Aorta (tissue), 5 donors: ENCODE data around the gene PCBP3. TPM values are rescaled to one million over a fixed set of nuclear protein-coding genes. Genes with fewer than 3 reads are reported as not detected.
"Not testable (repeated sequence)": the region's sequence is repeated elsewhere in the genome, so short reads cannot be mapped to it uniquely, and the experiment has no call there.

Experiments
- ATAC-seq: fragments of 200-7000 bp; cut with Tn5 transposase; one replicate; pipeline ENCODE4 v1.9.1; 2022; ENCODE audit warnings: moderate library complexity; ENCODE audit not compliant: low FRiP score
- DNase-seq, 2 donors: peaks; one replicate each; pipeline ENCODE4 v3.0.0-alpha.2; 2020
- H3K27ac ChIP-seq, 2 donors: one replicate each; pipeline ENCODE4 v1.5.1; 2013; ENCODE audit warnings: low read length in 2 of 2, mild to moderate bottlenecking in 2 of 2, moderate library complexity in 2 of 2, control low read depth in 1 of 2, inconsistent platforms in 1 of 2, low read depth in 1 of 2
- H3K27me3 ChIP-seq, 2 donors: one replicate each; pipeline ENCODE4 v1.6.1; 2013; ENCODE audit warnings: control low read depth in 1 of 2, low read length in 1 of 2, mild to moderate bottlenecking in 1 of 2, moderate library complexity in 1 of 2; ENCODE audit not compliant: insufficient read depth in 2 of 2, control insufficient read depth in 1 of 2
- H3K36me3 ChIP-seq, 2 donors: one replicate each; pipeline ENCODE4 v1.6.1; 2013; ENCODE audit warnings: control low read depth in 1 of 2, low read length in 1 of 2, mild to moderate bottlenecking in 1 of 2; ENCODE audit not compliant: insufficient read depth in 2 of 2, control insufficient read depth in 1 of 2
- H3K4me1 ChIP-seq, 2 donors: one replicate each; pipeline ENCODE4 v1.6.1; 2013; ENCODE audit warnings: low read length in 2 of 2, control low read depth in 1 of 2, mild to moderate bottlenecking in 1 of 2, moderate library complexity in 1 of 2; ENCODE audit not compliant: insufficient read depth in 2 of 2, control insufficient read depth in 1 of 2
- H3K4me3 ChIP-seq, 2 donors: one replicate each; pipeline ENCODE4 v1.5.1; 2013; ENCODE audit warnings: low read length in 2 of 2, control low read depth in 1 of 2, mild to moderate bottlenecking in 1 of 2
- H3K9me3 ChIP-seq: one replicate; pipeline ENCODE4 v1.6.1; 2013; ENCODE audit warnings: mild to moderate bottlenecking, low read length; ENCODE audit not compliant: control insufficient read depth
- WGBS, 2 donors: extraction: QIAGEN DNeasy Blood & Tissue Kit; methylation state at CpG; one replicate each; pipeline ENCODE4 v1.1.7; 2013; 5-methylcytosine and 5-hydroxymethylcytosine counted together
- intact Hi-C, 2 donors: fragments of 100-400 bp; cut with DNase I; formaldehyde crosslinking; loops; one replicate each; pipeline versions ENCODE4 v1.14.2 to v1.15.0; 2022
- polyA plus RNA-seq, 2 donors: library from polyadenylated mRNA; stranded (reverse); fragments of 200-250 nt; gene quantifications; one replicate each; pipeline ENCODE4 v1.2.3, GENCODE V29; 2013
- total RNA-seq, 2 donors: library from RNA; stranded (reverse); fragmentation: NEBNext Ultra II Directional; extraction: Animal tissue kit (Norgen Biotek cat#: 25700); gene quantifications; one replicate each; pipeline ENCODE4 v1.2.1, GENCODE V29; 2021
- donor health status: healthy with polysubstance abuse.
- donor health status: Bipolar disorder and iron deficiency.
- donor health status: DM: no; HTN: no; CAD: no.
- donor health status: DM: no; HTN: no; CAD: no.
- donor health status: DM: yes; HTN: yes; CAD: no.

Gene PCBP3
- total and polyA plus RNA-seq, 4 donors, result 3.6 to 15.0 (median 7.0) TPM; not detected in 1

DNA sequence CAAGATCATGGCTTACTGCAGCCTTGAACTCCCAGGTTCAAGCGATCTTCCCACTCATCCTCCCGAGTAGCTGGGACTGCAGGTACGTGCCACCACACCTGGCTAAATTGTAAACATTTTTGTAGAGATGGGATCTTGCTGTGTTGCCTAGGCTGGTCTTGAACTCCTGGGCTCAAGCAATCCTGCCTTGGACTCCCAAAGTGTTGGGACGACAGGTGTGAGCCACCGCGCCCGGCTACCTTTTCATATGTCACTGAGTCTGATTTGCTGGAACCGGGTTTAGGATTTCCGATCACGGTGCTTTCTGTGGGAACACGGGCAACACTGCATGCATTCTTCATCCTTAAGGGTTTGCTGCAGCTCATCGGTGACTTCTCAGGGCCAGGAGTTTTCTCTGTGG is 32.2 kb upstream of the PCBP3 start:
- no peak for ATAC-seq
- H3K27ac ChIP-seq, result no peak overlapping the region
- DNase-seq, result peak in 1 of 2 donors; percentile 55
- H3K27me3 ChIP-seq, result no peaks in the 10 kb centered on the region
- no peak overlapping the region for H3K4me3 ChIP-seq
- no peaks in the 10 kb centered on the region for H3K36me3 ChIP-seq
- intact Hi-C loops, result no loop called here
- H3K4me1 ChIP-seq, result no peaks in the 10 kb centered on the region
- WGBS, 2 donors, result 89 to 90% methylated on average over 12 of the region's 12 CpGs
- H3K9me3 ChIP-seq, result no peaks in the 10 kb centered on the region

- H3K4me3 ChIP-seq, result no peak overlapping the region
- no peaks in the 10 kb centered on the region for H3K9me3 ChIP-seq
- ATAC-seq, result no peak
- no peak overlapping the region for H3K27ac ChIP-seq
- 70 to 73% methylated on average over 24 to 25 of the region's 25 CpGs for WGBS, 2 donors
- H3K36me3 ChIP-seq, result no peaks in the 10 kb centered on the region
- H3K4me1 ChIP-seq, result no peaks in the 10 kb centered on the region
- H3K27me3 ChIP-seq, result no peaks in the 10 kb centered on the region
- DNase-seq, result peak in 1 of 2 donors; percentile 64
- intact Hi-C loops, result no loop called here
Observed at GRCh38 chr21:45611939-45612664, 31.4 kb upstream of the PCBP3 start.

GRCh38 chr21:45612665-45613019 is 30.9 kb upstream of the PCBP3 start:
- H3K27ac ChIP-seq, intact Hi-C loops, ATAC-seq, H3K9me3 ChIP-seq, H3K36me3 ChIP-seq, H3K4me1 ChIP-seq, H3K27me3 ChIP-seq, H3K4me3 ChIP-seq: not testable (repeated sequence)
- peak in 1 of 2 donors; percentile 36 for DNase-seq
- WGBS, 2 donors, result 94 to 98% methylated on average over 5 to 6 of the region's 7 CpGs

DNA sequence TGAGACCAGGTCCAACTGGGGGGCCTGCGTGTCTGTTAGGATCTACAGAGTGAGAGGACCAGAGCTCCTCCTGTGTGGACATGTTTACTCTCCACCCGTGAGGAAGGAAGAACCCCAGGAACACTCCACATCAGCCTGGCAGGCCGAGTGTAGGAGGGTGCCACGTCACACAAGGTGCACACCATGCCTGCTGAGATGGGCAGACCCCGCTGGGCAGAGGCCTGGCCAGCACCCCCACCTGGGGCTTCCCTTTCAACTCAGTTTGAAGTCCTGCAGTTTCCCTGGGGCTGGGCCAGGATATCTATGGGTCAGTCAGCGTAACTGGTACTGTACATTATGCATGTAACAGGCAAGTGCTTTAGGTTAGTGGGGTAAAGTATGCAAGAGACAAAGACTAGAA is 30.1 kb upstream of the PCBP3 start:
- WGBS, 2 donors, result 92 to 93% methylated on average over 6 of the region's 6 CpGs
- no peak overlapping the region for H3K4me3 ChIP-seq
- no peak overlapping the region for H3K27ac ChIP-seq
- no peaks in the 10 kb centered on the region for H3K9me3 ChIP-seq
- H3K27me3 ChIP-seq, result no peaks in the 10 kb centered on the region
- DNase-seq, result peak in 1 of 2 donors; percentile 47
- ATAC-seq, result no peak
- no peaks in the 10 kb centered on the region for H3K4me1 ChIP-seq
- intact Hi-C loops, result no loop called here
- H3K36me3 ChIP-seq, result no peaks in the 10 kb centered on the region

DNA sequence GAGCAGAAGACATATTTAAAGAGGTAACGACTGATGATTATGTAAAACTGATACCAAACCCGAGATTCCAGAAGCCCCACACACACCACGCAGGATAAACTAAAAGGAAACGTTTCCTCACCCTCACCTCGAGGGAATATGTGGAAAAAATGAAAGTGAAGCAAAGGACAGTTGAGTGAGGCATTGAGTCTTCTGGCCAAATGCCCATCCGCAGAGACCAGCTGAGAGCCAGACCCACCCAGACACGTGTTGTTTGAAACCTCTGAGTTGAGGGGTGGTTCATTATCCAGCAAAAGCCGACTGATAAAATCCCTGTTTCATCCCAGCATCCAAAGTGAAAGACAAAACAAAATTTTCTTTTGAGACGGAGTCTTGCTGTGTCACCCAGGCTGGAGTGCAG is 29.6 kb upstream of the PCBP3 start:
- Histone ChIP-seq H3K4me3 (no peak overlapping the region), H3K27me3 (no peaks in the 10 kb centered on the region), H3K27ac (no peak overlapping the region), H3K4me1 (no peaks in the 10 kb centered on the region), H3K36me3 (no peaks in the 10 kb centered on the region), H3K9me3 (no peaks in the 10 kb centered on the region)
- peak; percentile 9 to 12 for DNase-seq
- no peak for ATAC-seq
- intact Hi-C loops, result no loop called here
- WGBS, 2 donors, result 67 to 70% methylated on average over 9 of the region's 9 CpGs

DNA sequence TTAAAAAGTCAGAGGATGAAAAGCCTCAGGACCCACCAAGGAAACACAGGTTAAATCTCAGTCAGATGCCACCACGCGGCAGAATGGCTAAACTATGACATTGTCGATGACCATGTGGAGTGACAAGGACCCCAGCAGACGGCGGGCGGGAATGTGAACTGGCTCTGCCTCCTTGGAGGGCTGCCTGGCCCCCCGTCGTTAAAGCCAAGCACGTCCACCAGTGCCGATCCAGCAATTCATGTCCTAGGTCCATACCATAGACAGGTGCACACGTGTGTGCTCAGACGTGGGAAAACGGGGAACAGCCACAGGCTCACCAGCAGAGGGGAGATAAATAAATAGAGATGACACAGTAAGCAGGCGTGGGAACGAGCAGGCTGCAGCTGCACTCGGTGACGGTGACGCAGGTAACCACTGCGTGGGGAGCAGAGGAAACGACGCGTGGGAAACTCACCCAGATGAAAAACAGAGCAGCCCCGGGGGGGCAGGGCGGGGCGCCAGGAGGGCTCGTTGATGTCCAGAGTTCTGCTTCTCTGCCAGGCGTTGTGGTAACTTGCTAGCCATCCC is 28.3 kb upstream of the PCBP3 start:
- H3K4me3 ChIP-seq, result no peak overlapping the region
- no peak overlapping the region for H3K27ac ChIP-seq
- WGBS, 2 donors, result 50 to 53% methylated on average over 27 of the region's 27 CpGs
- no peaks in the 10 kb centered on the region for H3K27me3 ChIP-seq
- no peak for ATAC-seq
- peaks cover 3% of the 10 kb centered on the region for H3K9me3 ChIP-seq
- H3K36me3 ChIP-seq, result no peaks in the 10 kb centered on the region
- DNase-seq, result peak; percentile 39 to 71
- no peaks in the 10 kb centered on the region for H3K4me1 ChIP-seq
- intact Hi-C loops, result no loop called here

DNA sequence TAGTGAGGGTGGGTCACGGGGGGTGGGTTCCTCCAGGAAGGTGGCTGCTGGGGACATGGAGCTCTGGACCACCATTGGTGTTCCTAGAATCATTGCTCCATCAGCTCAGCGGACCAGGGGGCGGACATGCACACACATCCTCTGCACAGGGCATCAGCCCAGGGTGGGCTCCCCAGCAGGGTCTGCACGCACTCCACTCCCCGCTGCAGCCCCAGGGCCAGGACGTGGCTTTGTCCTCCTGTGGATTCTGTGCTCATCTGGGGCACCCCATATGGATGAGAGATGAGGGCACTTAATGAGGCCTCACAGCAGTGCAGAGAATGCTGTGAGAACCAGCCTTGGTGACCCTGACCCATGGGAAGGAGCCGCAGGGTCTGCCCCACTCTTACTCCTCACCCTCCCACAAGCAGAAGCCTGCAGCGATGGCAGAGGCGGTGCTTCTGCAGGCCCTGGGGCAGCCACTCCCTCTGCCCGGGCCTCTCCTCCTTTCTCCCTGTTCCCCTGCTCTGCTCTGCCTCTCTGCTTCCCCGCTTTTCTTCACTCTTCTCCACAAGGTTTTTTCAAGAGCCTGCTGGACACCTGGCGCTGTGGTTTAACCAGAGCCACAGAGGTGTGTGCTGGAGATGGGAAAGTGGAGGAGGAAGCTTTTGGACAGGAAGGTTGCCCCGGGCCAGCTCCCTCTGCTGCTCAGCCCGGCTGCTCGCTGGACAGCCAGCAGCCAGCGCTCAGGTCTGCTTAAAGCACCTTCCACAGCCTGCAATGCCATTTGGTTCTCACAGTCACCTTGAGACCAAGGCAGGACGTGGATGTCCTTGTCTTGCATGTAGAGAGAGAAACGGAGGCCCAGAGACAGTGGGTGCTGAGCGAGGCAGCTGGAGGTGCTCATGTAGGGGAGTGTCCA is 26.3 kb upstream of the PCBP3 start:
- 69 to 71% methylated on average over 19 of the region's 19 CpGs for WGBS, 2 donors
- Histone ChIP-seq H3K27me3 (no peaks in the 10 kb centered on the region), H3K9me3 (peaks cover 3% of the 10 kb centered on the region), H3K36me3 (no peaks in the 10 kb centered on the region), H3K4me3 (no peak overlapping the region), H3K27ac (no peak overlapping the region), H3K4me1 (no peaks in the 10 kb centered on the region)
- intact Hi-C loops, result no loop called here
- DNase-seq (peak; percentile 30 to 67), ATAC-seq (no peak)

GRCh38 chr21:45618287-45618686 is 25.2 kb upstream of the PCBP3 start:
- ATAC-seq, result no peak
- 12 to 22% methylated on average over 13 of the region's 13 CpGs for WGBS, 2 donors
- DNase-seq, result peak; percentile 41 to 76
- no peak overlapping the region for H3K27ac ChIP-seq
- peaks cover 3% of the 10 kb centered on the region for H3K9me3 ChIP-seq
- H3K4me3 ChIP-seq, result no peak overlapping the region
- no peaks in the 10 kb centered on the region for H3K36me3 ChIP-seq
- H3K4me1 ChIP-seq, result no peaks in the 10 kb centered on the region
- H3K27me3 ChIP-seq, result no peaks in the 10 kb centered on the region
- intact Hi-C loops, result no loop called here
